Type B pancreatic cell (in vitro differentiated cells): ENCODE measurements around the gene FAM193A. TPM values are rescaled to one million over a fixed set of nuclear protein-coding genes. Genes with fewer than 3 reads are reported as not detected.
A peak's percentile ranks its signal among the peaks of the same experiment; 100 is the strongest.

ENCODE experiments used
- DNase-seq: peaks from one replicate; pipeline ENCODE4 v3.0.0; 2021; ENCODE audit warnings: mixed read lengths; ENCODE audit not compliant: unreplicated experiment; ENCODE audit errors: extremely low spot score
- H3K27ac Mint-ChIP-seq: 2 replicates; pipeline ENCODE4 v1.8.0; 2021; ENCODE audit warnings: mild to moderate bottlenecking, mixed read lengths
- H3K27me3 Mint-ChIP-seq: 2 replicates; pipeline ENCODE4 v1.8.0; 2021; ENCODE audit warnings: mixed read lengths
- H3K36me3 Mint-ChIP-seq: 2 replicates; pipeline ENCODE4 v1.8.0; 2021; ENCODE audit warnings: mixed read lengths
- H3K4me1 Mint-ChIP-seq: one replicate; pipeline ENCODE4 v1.8.0; 2021; ENCODE audit warnings: mixed read lengths; ENCODE audit not compliant: unreplicated experiment
- H3K4me3 Mint-ChIP-seq: 2 replicates; pipeline ENCODE4 v1.8.0; 2021; ENCODE audit warnings: mild to moderate bottlenecking, mixed read lengths
- H3K9me3 Mint-ChIP-seq: 2 replicates; pipeline ENCODE4 v1.8.0; 2021; ENCODE audit warnings: mixed read lengths
- long read RNA-seq: library from polyadenylated mRNA; unstranded; transcript quantifications from one replicate; pipeline ENCODE4 v2.0.0, GENCODE V29; 2020
- total RNA-seq: library from RNA; stranded (reverse); gene quantifications from 2 replicates; pipeline ENCODE4 v1.2.1, GENCODE V29; 2021; ENCODE audit warnings: low replicate concordance
- TF ChIP-seq, protein P1 (sequence below): fragments of 200-600 bp; sonication (generic); conservative IDR thresholded peaks from 2 replicates; pipeline ENCODE4 v1.5.0; 2021; ENCODE audit warnings: antibody characterized with exemption, mild to moderate bottlenecking

The FAM193A gene, protein sequence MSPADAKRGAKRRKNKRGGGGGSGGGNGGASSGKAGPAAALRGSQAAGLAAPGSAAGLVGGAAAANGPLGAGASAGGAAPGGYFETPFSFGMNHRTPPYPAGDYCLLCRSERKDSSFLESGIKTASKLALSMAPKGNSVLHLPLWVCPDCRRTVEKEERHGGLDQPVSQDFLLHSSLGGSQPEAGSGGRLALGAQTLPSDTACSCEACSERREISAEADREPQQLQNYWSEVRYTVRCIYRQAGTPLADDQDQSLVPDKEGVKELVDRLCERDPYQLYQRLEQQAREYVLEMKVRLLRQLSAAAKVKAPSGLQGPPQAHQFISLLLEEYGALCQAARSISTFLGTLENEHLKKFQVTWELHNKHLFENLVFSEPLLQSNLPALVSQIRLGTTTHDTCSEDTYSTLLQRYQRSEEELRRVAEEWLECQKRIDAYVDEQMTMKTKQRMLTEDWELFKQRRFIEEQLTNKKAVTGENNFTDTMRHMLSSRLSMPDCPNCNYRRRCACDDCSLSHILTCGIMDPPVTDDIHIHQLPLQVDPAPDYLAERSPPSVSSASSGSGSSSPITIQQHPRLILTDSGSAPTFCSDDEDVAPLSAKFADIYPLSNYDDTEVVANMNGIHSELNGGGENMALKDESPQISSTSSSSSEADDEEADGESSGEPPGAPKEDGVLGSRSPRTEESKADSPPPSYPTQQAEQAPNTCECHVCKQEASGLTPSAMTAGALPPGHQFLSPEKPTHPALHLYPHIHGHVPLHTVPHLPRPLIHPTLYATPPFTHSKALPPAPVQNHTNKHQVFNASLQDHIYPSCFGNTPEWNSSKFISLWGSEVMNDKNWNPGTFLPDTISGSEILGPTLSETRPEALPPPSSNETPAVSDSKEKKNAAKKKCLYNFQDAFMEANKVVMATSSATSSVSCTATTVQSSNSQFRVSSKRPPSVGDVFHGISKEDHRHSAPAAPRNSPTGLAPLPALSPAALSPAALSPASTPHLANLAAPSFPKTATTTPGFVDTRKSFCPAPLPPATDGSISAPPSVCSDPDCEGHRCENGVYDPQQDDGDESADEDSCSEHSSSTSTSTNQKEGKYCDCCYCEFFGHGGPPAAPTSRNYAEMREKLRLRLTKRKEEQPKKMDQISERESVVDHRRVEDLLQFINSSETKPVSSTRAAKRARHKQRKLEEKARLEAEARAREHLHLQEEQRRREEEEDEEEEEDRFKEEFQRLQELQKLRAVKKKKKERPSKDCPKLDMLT (N-terminal part only)
- total RNA-seq, result 26.8 and 37.1 TPM in 2 replicates
- long read RNA-seq, partial matches to known transcripts, result 5 of 5 reads
- long read RNA-seq, other reads (novel, unspliced or antisense), result 0 of 5 reads

DNA sequence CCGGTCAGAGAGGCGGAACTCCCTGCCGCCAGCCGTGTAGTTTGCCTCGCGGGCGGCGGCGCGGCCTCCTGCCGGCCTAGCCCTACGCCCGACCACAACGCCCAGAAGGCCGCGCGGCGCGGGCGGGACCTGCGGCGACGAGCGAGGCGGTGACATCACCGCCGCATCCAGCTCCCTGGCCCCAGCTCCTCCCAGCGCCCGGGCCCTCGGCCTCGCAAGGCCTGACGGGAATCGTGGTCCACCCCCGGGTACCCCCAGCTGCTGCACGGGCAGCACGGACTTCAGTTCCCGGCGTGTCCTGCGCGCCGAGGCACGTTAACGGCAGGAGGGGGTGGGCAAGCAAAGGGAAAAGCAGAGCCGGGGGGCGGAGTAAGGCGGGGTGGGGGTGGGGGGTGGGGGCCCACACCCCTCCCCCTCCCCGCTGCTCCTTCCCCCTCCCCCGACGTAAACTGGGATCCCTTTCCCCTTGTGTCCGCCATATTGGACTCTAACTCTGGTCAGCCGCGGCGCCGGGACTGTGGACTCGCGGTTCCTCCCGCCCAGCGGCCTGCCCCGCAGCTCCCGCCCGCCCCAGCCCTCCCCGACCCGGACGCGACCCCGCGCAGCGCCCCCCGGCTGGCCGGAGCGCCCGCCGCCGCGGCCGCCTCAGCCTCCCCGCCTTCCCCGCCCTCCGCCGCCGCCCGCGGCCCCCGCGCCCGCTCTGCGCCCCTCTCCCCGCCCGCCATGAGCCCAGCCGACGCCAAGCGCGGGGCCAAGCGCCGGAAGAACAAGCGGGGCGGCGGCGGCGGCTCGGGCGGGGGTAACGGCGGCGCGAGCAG lies at the start of gene FAM193A:
TSS of gene FAM193A (plus strand) at position 455 of the 818 bp plus-strand sequence. CDS start at position 724, 269 bp downstream.
- H3K4me3 Mint-ChIP-seq, result peak within 1 kb of the TSS; percentile 96
- peaks cover 4% of the 10 kb centered on the region for H3K36me3 Mint-ChIP-seq
- peaks cover 9% of the 10 kb centered on the region for H3K4me1 Mint-ChIP-seq
- DNase-seq, result peak; percentile 100
- TF ChIP-seq, protein P1, sequence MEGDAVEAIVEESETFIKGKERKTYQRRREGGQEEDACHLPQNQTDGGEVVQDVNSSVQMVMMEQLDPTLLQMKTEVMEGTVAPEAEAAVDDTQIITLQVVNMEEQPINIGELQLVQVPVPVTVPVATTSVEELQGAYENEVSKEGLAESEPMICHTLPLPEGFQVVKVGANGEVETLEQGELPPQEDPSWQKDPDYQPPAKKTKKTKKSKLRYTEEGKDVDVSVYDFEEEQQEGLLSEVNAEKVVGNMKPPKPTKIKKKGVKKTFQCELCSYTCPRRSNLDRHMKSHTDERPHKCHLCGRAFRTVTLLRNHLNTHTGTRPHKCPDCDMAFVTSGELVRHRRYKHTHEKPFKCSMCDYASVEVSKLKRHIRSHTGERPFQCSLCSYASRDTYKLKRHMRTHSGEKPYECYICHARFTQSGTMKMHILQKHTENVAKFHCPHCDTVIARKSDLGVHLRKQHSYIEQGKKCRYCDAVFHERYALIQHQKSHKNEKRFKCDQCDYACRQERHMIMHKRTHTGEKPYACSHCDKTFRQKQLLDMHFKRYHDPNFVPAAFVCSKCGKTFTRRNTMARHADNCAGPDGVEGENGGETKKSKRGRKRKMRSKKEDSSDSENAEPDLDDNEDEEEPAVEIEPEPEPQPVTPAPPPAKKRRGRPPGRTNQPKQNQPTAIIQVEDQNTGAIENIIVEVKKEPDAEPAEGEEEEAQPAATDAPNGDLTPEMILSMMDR, result no peak
- peak within 1 kb of the TSS; percentile 95 for H3K27ac Mint-ChIP-seq
- no peaks in the 10 kb centered on the region for H3K27me3 Mint-ChIP-seq
- H3K9me3 Mint-ChIP-seq, result no peaks in the 10 kb centered on the region

DNA sequence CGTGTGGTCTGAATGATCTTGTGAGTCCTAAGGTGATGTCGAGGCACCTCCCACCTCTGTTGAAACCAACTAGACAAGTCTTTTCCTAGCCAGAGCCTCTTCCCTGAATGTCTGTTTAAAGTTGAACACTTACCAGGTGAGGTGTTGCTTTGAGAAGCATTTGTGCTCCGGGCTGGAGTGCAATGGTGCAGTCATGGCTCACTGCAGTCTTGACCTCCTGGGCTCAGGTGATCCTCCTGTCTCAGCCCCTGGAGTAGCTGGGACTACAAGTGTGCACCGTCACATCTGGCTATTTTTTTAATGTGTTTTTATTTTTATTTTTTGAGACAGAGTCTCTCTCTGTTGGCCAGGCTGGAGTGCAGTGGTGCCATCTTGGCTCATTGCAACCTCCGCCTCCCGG lies 49.5 kb upstream of the FAM193A start:
- DNase-seq, result no peak
- Mint-ChIP-seq H3K9me3 (no peaks in the 10 kb centered on the region), H3K27ac (peak overlapping the region; percentile 59), H3K4me1 (peaks cover 36% of the 10 kb centered on the region), H3K36me3 (peaks cover 10% of the 10 kb centered on the region), H3K4me3 (no peak overlapping the region), H3K27me3 (no peaks in the 10 kb centered on the region)
- TF ChIP-seq, protein P1, result no peak

DNA sequence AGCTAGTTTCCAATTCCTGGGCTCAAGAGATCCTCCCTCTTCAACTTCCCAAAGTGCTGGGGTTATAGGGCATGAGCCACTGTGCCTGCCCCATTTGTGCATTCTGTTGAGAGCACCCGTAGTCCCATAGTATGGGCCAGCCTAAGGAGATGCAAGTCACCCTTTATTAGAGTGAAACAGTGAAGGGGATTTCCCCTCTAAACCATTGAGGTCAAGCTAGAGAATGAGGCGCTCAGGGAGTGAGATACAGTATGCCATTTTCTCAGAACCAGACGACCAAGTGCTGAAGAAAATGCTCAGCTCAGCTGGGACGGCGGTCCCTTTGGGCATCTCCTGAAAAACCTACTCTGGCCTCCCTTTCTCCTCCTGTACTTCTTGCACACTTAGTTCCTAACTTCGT lies 48.8 kb upstream of the FAM193A start:
- DNase-seq, result no peak
- Mint-ChIP-seq H3K4me3 (no peak overlapping the region), H3K4me1 (peaks cover 34% of the 10 kb centered on the region), H3K36me3 (peaks cover 12% of the 10 kb centered on the region), H3K9me3 (no peaks in the 10 kb centered on the region), H3K27ac (no peak overlapping the region), H3K27me3 (no peaks in the 10 kb centered on the region)
- TF ChIP-seq, protein P1, result no peak

DNA sequence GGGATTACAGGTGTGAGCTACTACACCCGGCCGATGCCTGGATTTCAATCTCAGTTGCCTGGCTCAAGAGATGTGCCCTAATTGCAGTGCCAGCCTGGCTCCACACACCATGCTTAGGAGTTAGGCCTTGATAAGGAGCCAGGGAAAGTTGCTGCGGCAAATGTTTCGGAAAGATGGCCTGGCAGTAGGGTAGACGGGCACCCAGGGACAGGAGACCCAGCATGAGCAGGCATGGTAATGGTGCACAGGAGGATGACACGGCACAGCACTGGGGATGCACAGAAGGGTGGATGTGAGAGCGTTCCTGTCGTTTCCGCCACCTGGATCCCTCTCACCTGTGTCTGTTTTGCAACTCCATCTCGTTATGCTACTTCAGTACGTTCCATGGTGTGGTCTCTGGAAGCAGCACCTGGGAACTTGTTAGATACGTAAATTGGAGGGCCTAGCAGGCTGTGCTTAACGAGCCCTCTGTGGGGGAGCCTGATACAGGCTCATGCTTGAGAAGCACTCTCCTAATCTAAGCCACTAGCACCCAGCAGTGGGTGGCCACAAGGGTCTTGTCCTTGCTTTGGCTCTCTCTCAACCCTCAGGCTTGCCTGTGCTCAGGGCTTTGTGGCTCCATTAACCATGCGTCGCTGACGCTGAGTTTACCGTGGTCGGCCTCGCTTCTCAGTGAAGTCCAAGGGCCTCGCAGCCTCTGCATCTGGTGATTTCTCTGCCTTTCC lies 47.2 kb upstream of the FAM193A start:
- Mint-ChIP-seq H3K27ac (no peak overlapping the region), H3K9me3 (no peaks in the 10 kb centered on the region), H3K4me1 (peaks cover 26% of the 10 kb centered on the region), H3K27me3 (no peaks in the 10 kb centered on the region), H3K36me3 (peaks cover 18% of the 10 kb centered on the region), H3K4me3 (no peak overlapping the region)
- DNase-seq, result no peak
- TF ChIP-seq, protein P1, result no peak
